H9 (cell line): ENCODE results near the gene HES6. TPM values are rescaled to one million over a fixed set of nuclear protein-coding genes. Genes with fewer than 3 reads are reported as not detected.

Experiments
- DNase-seq: peaks from one replicate; pipeline ENCODE4 v3.0.0-alpha.2; 2017
- H2AFZ ChIP-seq: one replicate; pipeline ENCODE4 v1.6.1; 2013; ENCODE audit warnings: mild to moderate bottlenecking, low read length, control low read depth, moderate library complexity
- H2AK5ac ChIP-seq: 2 replicates; pipeline ENCODE4 v1.6.1; 2013; ENCODE audit warnings: low read length, control low read depth, mixed read lengths; ENCODE audit not compliant: insufficient read length
- H2BK120ac ChIP-seq: one replicate; pipeline ENCODE4 v1.6.1; 2013; ENCODE audit warnings: low read depth, mild to moderate bottlenecking, low read length, control low read depth, inconsistent platforms; ENCODE audit not compliant: poor library complexity, severe bottlenecking
- H2BK12ac ChIP-seq: 2 replicates; pipeline ENCODE4 v1.6.1; 2013; ENCODE audit warnings: low read length, control low read depth, mixed read lengths, low read depth; ENCODE audit not compliant: insufficient read length
- H2BK15ac ChIP-seq: 2 replicates; pipeline ENCODE4 v1.6.1; 2013; ENCODE audit warnings: low read depth, low read length, control low read depth
- H2BK20ac ChIP-seq: one replicate; pipeline ENCODE4 v1.6.1; 2013; ENCODE audit warnings: low read depth, mild to moderate bottlenecking, low read length, control low read depth, inconsistent platforms; ENCODE audit not compliant: poor library complexity, severe bottlenecking
- H2BK5ac ChIP-seq: 2 replicates; pipeline ENCODE4 v1.6.1; 2013; ENCODE audit warnings: low read length, control low read depth, mixed read lengths; ENCODE audit not compliant: insufficient read length
- H3K14ac ChIP-seq: 2 replicates; pipeline ENCODE4 v1.6.1; 2013; ENCODE audit warnings: low read length, control low read depth; ENCODE audit not compliant: insufficient read depth
- H3K18ac ChIP-seq: 2 replicates; pipeline ENCODE4 v1.6.1; 2013; ENCODE audit warnings: low read depth, mild to moderate bottlenecking, mixed read lengths, low read length, control low read depth; ENCODE audit not compliant: insufficient read length
- H3K23ac ChIP-seq: 2 replicates; pipeline ENCODE4 v1.6.1; 2013; ENCODE audit warnings: low read length, control low read depth, mixed read lengths, low read depth; ENCODE audit not compliant: insufficient read length
- H3K23me2 ChIP-seq: 2 replicates; pipeline ENCODE4 v1.6.1; 2013; ENCODE audit warnings: low read depth, mild to moderate bottlenecking, mixed read lengths, low read length, control low read depth; ENCODE audit not compliant: insufficient read length, poor library complexity, severe bottlenecking
- H3K27ac ChIP-seq: 2 replicates; pipeline ENCODE4 v1.5.1; 2013; ENCODE audit warnings: low read length, control low read depth, mixed read lengths, low read depth; ENCODE audit not compliant: insufficient read length
- H3K27me3 ChIP-seq: 2 replicates; pipeline ENCODE4 v1.6.1; 2013; ENCODE audit warnings: low read length, control low read depth, inconsistent platforms; ENCODE audit not compliant: insufficient read depth
- H3K4ac ChIP-seq: 2 replicates; pipeline ENCODE4 v1.6.1; 2013; ENCODE audit warnings: low read depth, mild to moderate bottlenecking, control low read depth, inconsistent platforms, low read length, moderate library complexity
- H3K4me1 ChIP-seq: 2 replicates; pipeline ENCODE4 v1.6.1; 2013; ENCODE audit warnings: low read length, control low read depth, inconsistent platforms; ENCODE audit not compliant: insufficient read depth
- H3K4me2 ChIP-seq: 2 replicates; pipeline ENCODE4 v1.6.1; 2013; ENCODE audit warnings: low read length, control low read depth, mixed read lengths; ENCODE audit not compliant: insufficient read length, insufficient read depth
- H3K56ac ChIP-seq: 2 replicates; pipeline ENCODE4 v1.6.1; 2013; ENCODE audit warnings: low read depth, mild to moderate bottlenecking, mixed read lengths, low read length, control low read depth; ENCODE audit not compliant: insufficient read length
- H3K79me1 ChIP-seq: 2 replicates; pipeline ENCODE4 v1.6.1; 2013; ENCODE audit warnings: low read depth, mild to moderate bottlenecking, moderate library complexity, low read length, control low read depth, inconsistent platforms; ENCODE audit not compliant: insufficient read depth, poor library complexity, severe bottlenecking
- H3K79me2 ChIP-seq: 2 replicates; pipeline ENCODE4 v1.6.1; 2013; ENCODE audit warnings: low read length, control low read depth, inconsistent platforms; ENCODE audit not compliant: insufficient read depth
- H3K9ac ChIP-seq: 2 replicates; pipeline ENCODE4 v1.6.1; 2013; ENCODE audit warnings: low read length, control low read depth, mixed read lengths; ENCODE audit not compliant: insufficient read length; ENCODE audit errors: extremely low read depth
- H3K9me3 ChIP-seq: one replicate; pipeline ENCODE4 v1.6.1; 2013; ENCODE audit warnings: low read depth, low read length, inconsistent platforms; ENCODE audit not compliant: control insufficient read depth
- H3T11ph ChIP-seq: one replicate; pipeline ENCODE4 v1.6.1; 2013; ENCODE audit warnings: mild to moderate bottlenecking, low read length, control low read depth, inconsistent platforms
- H4K20me1 ChIP-seq: one replicate; pipeline ENCODE4 v1.6.1; 2013; ENCODE audit not compliant: control insufficient read depth, insufficient read length, insufficient read depth
- H4K5ac ChIP-seq: 2 replicates; pipeline ENCODE4 v1.6.1; 2013; ENCODE audit warnings: low read depth, mild to moderate bottlenecking, mixed read lengths, low read length, control low read depth; ENCODE audit not compliant: insufficient read length
- H4K8ac ChIP-seq: replicated peaks from 2 replicates; pipeline ENCODE4 v1.6.1; 2013; ENCODE audit warnings: low read length, control low read depth, mixed read lengths, low read depth; ENCODE audit not compliant: insufficient read length
- H4K91ac ChIP-seq: 2 replicates; pipeline ENCODE4 v1.6.1; 2013; ENCODE audit warnings: low read depth, mild to moderate bottlenecking, moderate library complexity, mixed read lengths, low read length, control low read depth; ENCODE audit not compliant: insufficient read length
- H3K27ac Mint-ChIP-seq, 3 experiments: 2 replicates in 2 of 3; 3 replicates in 1 of 3; pipeline ENCODE4 v1.8.0; 2020 to 2021; ENCODE audit warnings: mixed read lengths in 3 of 3, mild to moderate bottlenecking in 1 of 3, moderate library complexity in 1 of 3
- H3K27me3 Mint-ChIP-seq: 2 replicates; pipeline ENCODE4 v1.8.0; 2021; ENCODE audit warnings: low read depth, mild to moderate bottlenecking, moderate library complexity, mixed read lengths
- H3K36me3 Mint-ChIP-seq, 3 experiments: 2 replicates in 2 of 3; 3 replicates in 1 of 3; pipeline ENCODE4 v1.8.0; 2020 to 2021; ENCODE audit warnings: low read depth in 3 of 3, mixed read lengths in 3 of 3; ENCODE audit not compliant: insufficient read depth in 1 of 3
- H3K4me1 Mint-ChIP-seq, 2 experiments: 2 replicates each; pipeline ENCODE4 v1.8.0; 2020; ENCODE audit warnings: mixed read lengths in 2 of 2
- H3K4me3 Mint-ChIP-seq, 2 experiments: 2 replicates in 1 of 2; 3 replicates in 1 of 2; pipeline ENCODE4 v1.8.0; 2020 to 2021; ENCODE audit warnings: mild to moderate bottlenecking in 2 of 2, mixed read lengths in 2 of 2, moderate library complexity in 1 of 2
- H3K9me3 Mint-ChIP-seq, 2 experiments: 2 replicates in 1 of 2; 3 replicates in 1 of 2; pipeline ENCODE4 v1.8.0; 2020; ENCODE audit warnings: mild to moderate bottlenecking in 2 of 2, mixed read lengths in 2 of 2, moderate library complexity in 1 of 2
- WGBS: extraction: QIAGEN DNeasy Blood & Tissue Kit; methylation state at CpG from one replicate; pipeline ENCODE4 v1.1.7; 2013; ENCODE audit warnings: missing lambda C conversion rate, low lambda C conversion rate, mixed read lengths; ENCODE audit not compliant: insufficient read length; ENCODE audit errors: extremely low coverage; 5-methylcytosine and 5-hydroxymethylcytosine counted together
- total RNA-seq: library from RNA; stranded (reverse); gene quantifications from 2 replicates; pipeline ENCODE4 v1.2.1, GENCODE V29; 2021
- TF ChIP-seq, protein P1 (sequence below): fragments of 200-600 bp; sonication (generic); conservative IDR thresholded peaks from 3 replicates; pipeline ENCODE4 v1.8.0; 2021; ENCODE audit warnings: antibody characterized with exemption, mild to moderate bottlenecking

The HES6 gene
- total RNA-seq, 1 experiment from 2014 or later: 27.1 TPM

DNA sequence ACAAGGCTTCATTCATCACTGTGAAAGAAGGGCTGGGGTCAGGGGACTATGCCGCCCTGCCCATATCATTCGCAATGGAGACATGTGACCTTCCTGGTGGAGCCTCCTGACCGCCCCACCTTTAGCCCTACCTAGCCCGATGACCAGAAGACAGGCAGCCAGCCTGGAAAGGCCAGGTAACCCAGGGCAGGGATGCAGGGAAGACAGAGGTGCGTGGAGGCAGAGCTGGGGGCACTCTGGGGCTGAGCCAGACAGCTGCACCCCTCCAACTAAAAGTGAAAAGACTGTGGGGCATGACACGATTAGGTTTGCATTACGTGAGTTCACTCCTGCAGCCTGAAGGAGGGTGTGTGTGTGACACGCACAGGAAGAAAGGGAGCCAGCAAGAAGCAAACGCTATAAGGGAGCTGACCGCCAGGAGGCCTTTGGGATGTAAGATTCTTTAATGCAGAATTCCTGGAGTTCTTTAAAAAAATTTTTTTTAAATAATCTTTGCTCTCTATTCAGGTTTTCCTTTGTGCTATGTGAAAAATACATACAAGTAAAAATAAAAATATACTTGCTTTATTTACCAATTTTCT is 3.7 kb upstream of the HES6 start:
- Histone ChIP-seq H2BK12ac (no peak overlapping the region), H3K79me2 (no peaks in the 10 kb centered on the region; the same call in 1 of the 2 replicates), H3K27me3 (no peaks in the 10 kb centered on the region; the same call in 1 of the 2 replicates), H3K4ac (no peak overlapping the region), H4K5ac (no peak overlapping the region), H2AFZ (no peak overlapping the region), H2BK20ac (no peak overlapping the region), H3K9me3 (no peaks in the 10 kb centered on the region), H4K91ac (no peak overlapping the region), H3K23me2 (peaks cover 4% of the 10 kb centered on the region), H2AK5ac (no peak overlapping the region), H3K27ac (no peak overlapping the region), H3T11ph (no peak overlapping the region), H3K23ac (no peak overlapping the region), H4K20me1 (no peaks in the 10 kb centered on the region), H3K18ac (no peak overlapping the region), H2BK5ac (no peak overlapping the region), H3K79me1 (no peaks in the 10 kb centered on the region), H3K56ac (no peak overlapping the region), H2BK120ac (no peak overlapping the region), H3K9ac (no peak overlapping the region), H4K8ac (no peak overlapping the region), H3K4me2 (no peak overlapping the region), H2BK15ac (no peak overlapping the region), H3K14ac (no peak overlapping the region), H3K4me1 (peaks cover 3% of the 10 kb centered on the region; the same call in 1 of the 2 replicates)
- Mint-ChIP-seq H3K4me3 (no peak overlapping the region), H3K36me3 (peaks cover 11 to 21% (median 14%) of the 10 kb centered on the region in 3 experiments), H3K27me3 (peaks cover 17% of the 10 kb centered on the region), H3K9me3 (peaks cover 0 to 3% of the 10 kb centered on the region in 2 experiments; a peak in 2 of 5 replicates), H3K27ac (peak overlapping the region in 1 of 3 experiments; percentile 82; a peak in 2 of 7 replicates), H3K4me1 (peaks cover 12 to 18% of the 10 kb centered on the region in 2 experiments)
- WGBS: no CpG with 5 or more reads among the region's 10 CpGs
- TF ChIP-seq, protein P1, sequence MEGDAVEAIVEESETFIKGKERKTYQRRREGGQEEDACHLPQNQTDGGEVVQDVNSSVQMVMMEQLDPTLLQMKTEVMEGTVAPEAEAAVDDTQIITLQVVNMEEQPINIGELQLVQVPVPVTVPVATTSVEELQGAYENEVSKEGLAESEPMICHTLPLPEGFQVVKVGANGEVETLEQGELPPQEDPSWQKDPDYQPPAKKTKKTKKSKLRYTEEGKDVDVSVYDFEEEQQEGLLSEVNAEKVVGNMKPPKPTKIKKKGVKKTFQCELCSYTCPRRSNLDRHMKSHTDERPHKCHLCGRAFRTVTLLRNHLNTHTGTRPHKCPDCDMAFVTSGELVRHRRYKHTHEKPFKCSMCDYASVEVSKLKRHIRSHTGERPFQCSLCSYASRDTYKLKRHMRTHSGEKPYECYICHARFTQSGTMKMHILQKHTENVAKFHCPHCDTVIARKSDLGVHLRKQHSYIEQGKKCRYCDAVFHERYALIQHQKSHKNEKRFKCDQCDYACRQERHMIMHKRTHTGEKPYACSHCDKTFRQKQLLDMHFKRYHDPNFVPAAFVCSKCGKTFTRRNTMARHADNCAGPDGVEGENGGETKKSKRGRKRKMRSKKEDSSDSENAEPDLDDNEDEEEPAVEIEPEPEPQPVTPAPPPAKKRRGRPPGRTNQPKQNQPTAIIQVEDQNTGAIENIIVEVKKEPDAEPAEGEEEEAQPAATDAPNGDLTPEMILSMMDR: peak; percentile 56
- peak; percentile 65 for DNase-seq
